Breast epithelium (tissue), 3 donors: Measurements from ENCODE around the gene GYS2.

Source experiments
- POLR2AphosphoS5 ChIP-seq, 3 donors: sonication (generic); formaldehyde crosslinking; IDR thresholded peaks; one replicate each; pipeline ENCODE4 v1.6.1; 2017; ENCODE audit warnings: antibody characterized with exemption in 3 of 3
- TF ChIP-seq, protein P1 (sequence below), 3 donors: fragments of 450-650 bp; IDR thresholded peaks; one replicate each; pipeline ENCODE4 v1.5.1; 2016 to 2017; ENCODE audit warnings: antibody characterized with exemption in 3 of 3, mild to moderate bottlenecking in 3 of 3, moderate library complexity in 3 of 3

DNA sequence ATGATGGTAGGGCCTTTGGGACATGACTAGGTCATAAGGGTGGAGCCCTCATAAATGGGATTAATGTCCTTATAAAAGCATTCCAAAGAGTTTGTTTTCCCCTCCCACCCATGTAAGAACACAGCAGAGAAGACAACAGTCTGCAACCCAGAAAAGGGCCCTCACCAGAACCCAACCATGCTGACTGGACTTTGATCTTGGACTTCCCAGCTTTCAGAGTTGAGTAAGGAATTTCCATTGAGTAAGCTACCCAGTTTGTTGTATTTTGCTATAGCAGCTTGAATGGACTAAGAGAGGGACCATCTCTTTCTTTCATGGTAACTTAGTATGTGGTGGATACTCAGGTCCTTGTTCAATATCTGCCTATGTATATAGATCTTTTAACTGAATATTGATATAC is 81.5 kb downstream of the GYS2 start:
- TF ChIP-seq, protein P1, sequence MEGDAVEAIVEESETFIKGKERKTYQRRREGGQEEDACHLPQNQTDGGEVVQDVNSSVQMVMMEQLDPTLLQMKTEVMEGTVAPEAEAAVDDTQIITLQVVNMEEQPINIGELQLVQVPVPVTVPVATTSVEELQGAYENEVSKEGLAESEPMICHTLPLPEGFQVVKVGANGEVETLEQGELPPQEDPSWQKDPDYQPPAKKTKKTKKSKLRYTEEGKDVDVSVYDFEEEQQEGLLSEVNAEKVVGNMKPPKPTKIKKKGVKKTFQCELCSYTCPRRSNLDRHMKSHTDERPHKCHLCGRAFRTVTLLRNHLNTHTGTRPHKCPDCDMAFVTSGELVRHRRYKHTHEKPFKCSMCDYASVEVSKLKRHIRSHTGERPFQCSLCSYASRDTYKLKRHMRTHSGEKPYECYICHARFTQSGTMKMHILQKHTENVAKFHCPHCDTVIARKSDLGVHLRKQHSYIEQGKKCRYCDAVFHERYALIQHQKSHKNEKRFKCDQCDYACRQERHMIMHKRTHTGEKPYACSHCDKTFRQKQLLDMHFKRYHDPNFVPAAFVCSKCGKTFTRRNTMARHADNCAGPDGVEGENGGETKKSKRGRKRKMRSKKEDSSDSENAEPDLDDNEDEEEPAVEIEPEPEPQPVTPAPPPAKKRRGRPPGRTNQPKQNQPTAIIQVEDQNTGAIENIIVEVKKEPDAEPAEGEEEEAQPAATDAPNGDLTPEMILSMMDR (IDR thresholded peaks at IDR 0.05): no peak
- no peak for TF ChIP-seq POLR2AphosphoS5 (IDR thresholded peaks at IDR 0.05)
